A549 treated with AZD2906 at 1 μM for 4 hours (cell line): Measurements from ENCODE around the gene AANAT. TPM values are rescaled to one million over a fixed set of nuclear protein-coding genes. Genes with fewer than 3 reads are reported as not detected.

Experiments used
- total RNA-seq: library from RNA; stranded (reverse); fragments of 200-300 nt; extraction: Qiagen RNA extraction; gene quantifications from 5 replicates; pipeline ENCODE4 v1.2.3, GENCODE V29; 2022

Gene AANAT
- 0.22 to 0.64 TPM (median 0.33 TPM) in 5 replicates for total RNA-seq

GRCh38 chr17:76467366-76467765, at the start of gene AANAT:
Gene AANAT, plus strand, starts transcription at chr17:76467603. Its CDS starts 1,144 bp downstream, at chr17:76468747.

GRCh38 chr17:76452660-76453430, 14.6 kb upstream of the AANAT start, which contains the start of gene UBE2O:
Gene UBE2O, minus strand, starts transcription at chr17:76453152. Its CDS starts 11 bp downstream, at chr17:76453141.

GRCh38 chr17:76501018-76501826, 33.8 kb downstream of the AANAT start, which contains the start of gene RHBDF2:
Gene RHBDF2, minus strand, starts transcription at chr17:76501423. Its CDS starts 19,899 bp downstream, at chr17:76481524.

Other genes starting within 250 kb of the AANAT start
- 8.3 to 10.3 TPM (median 9.7 TPM) in 5 replicates for gene RNF157, start 227.1 kb upstream of the AANAT start, total RNA-seq
- gene UBALD2, start 202.3 kb upstream of the AANAT start, total RNA-seq: 119 to 198 TPM (median 177 TPM) in 5 replicates
- 0.42 to 1.1 TPM (median 0.85 TPM) in 5 replicates for gene QRICH2, start 159.3 kb upstream of the AANAT start, total RNA-seq
- 53.1 to 63.4 TPM (median 58.2 TPM) in 5 replicates for gene PRPSAP1, start 113.7 kb upstream of the AANAT start, total RNA-seq
- gene SPHK1, start 83.0 kb upstream of the AANAT start, total RNA-seq: 32.2 to 43.3 TPM (median 36.6 TPM) in 5 replicates
- gene UBE2O, start 14.5 kb upstream of the AANAT start, total RNA-seq: 26.3 to 29.1 TPM (median 28.2 TPM) in 5 replicates
- 54.6 to 64.5 TPM (median 61.4 TPM) in 5 replicates for gene RHBDF2, start 33.8 kb downstream of the AANAT start, total RNA-seq
- gene CYGB, start 70.1 kb downstream of the AANAT start, total RNA-seq: 0.88 to 1.7 TPM (median 1.2 TPM) in 5 replicates
- gene PRCD, start 72.4 kb downstream of the AANAT start, total RNA-seq: not detected in 5 replicates
- gene ST6GALNAC2, start 118.3 kb downstream of the AANAT start, total RNA-seq: 0.37 to 0.46 TPM (median 0.42 TPM) in 5 replicates
- 0.20 to 0.28 TPM (median 0.26 TPM) in 5 replicates for gene ST6GALNAC1, start 176.2 kb downstream of the AANAT start, total RNA-seq
- gene MXRA7, start 243.4 kb downstream of the AANAT start, total RNA-seq: 62.0 to 65.0 TPM (median 64.4 TPM) in 5 replicates